GM12878 (cell line): ENCODE measurements around the gene ZNF333. TPM values are rescaled to one million over a fixed set of nuclear protein-coding genes. Genes with fewer than 3 reads are reported as not detected.
A peak's percentile ranks its signal among the peaks of the same experiment; 100 is the strongest.

Source experiments
- ATAC-seq: fragments of 200-7000 bp; cut with Tn5 transposase; 3 replicates; pipeline ENCODE4 v1.9.1; 2020; ENCODE audit warnings: mild to moderate bottlenecking, moderate library complexity
- Bru-seq: library from RNA; stranded (reverse); fragments of 400-500 nt; gene quantifications from one replicate; lab custom pipeline; 2021; lab: Mats Ljungman, UMichigan
- BruChase-seq, 2 experiments: library from RNA; stranded (reverse); fragments of 400-500 nt; gene quantifications; one replicate each; lab custom pipeline; 2021; lab: Mats Ljungman, UMichigan
- BruUV-seq: library from RNA; stranded (reverse); fragments of 400-500 nt; replicated peaks from 2 replicates; lab custom pipeline; 2021; lab: Mats Ljungman, UMichigan
- CTCF ChIA-PET: fragments of 300-600 bp; sonication (Branson Sonifier 250); formaldehyde crosslinking; extraction: SDS; loops from one replicate; lab custom pipeline; 2021; ENCODE audit warnings: inconsistent platforms; lab: Yijun Ruan, JAX
- POLR2A ChIA-PET: fragments of 350-600 bp; formaldehyde crosslinking; extraction: SDS; loops from one replicate; lab custom pipeline; 2021; ENCODE audit warnings: inconsistent platforms; lab: Charles Lee
- RAD21 ChIA-PET: fragments of 300-600 bp; sonication (Branson Sonifier 250); formaldehyde crosslinking; loops from one replicate; lab custom pipeline; 2023; ENCODE audit warnings: antibody characterized with exemption; ENCODE audit not compliant: unreplicated experiment; lab: Charles Lee
- SMC1A ChIA-PET: fragments of 300-600 bp; sonication (Branson Sonifier 250); formaldehyde crosslinking; loops from one replicate; lab custom pipeline; 2023; ENCODE audit not compliant: unreplicated experiment, uncharacterized antibody; lab: Charles Lee
- DNase-seq: peaks from one replicate; pipeline ENCODE4 v3.0.0-alpha.2; 2011; ENCODE audit warnings: low read depth, low spot score
- FAIRE-seq: peaks from 3 replicates; lab custom pipeline; 2011; peaks lifted over from hg19 to GRCh38; lab: Jason Lieb, UNC
- H2AFZ ChIP-seq: 2 replicates; pipeline ENCODE4 v1.6.0; 2011; ENCODE audit warnings: low read depth, low read length, control low read depth; ENCODE audit not compliant: control insufficient read depth
- H3K27ac ChIP-seq: 2 replicates; pipeline ENCODE4 v1.5.1; 2011; ENCODE audit warnings: control low read depth; ENCODE audit not compliant: control insufficient read depth, insufficient read depth
- H3K27me3 ChIP-seq, 2 experiments: replicated peaks in 1 of 2; 2 replicates each; pipeline versions ENCODE4 v1.6.0 to v1.6.1; 2011; ENCODE audit warnings: low read length in 1 of 2; ENCODE audit not compliant: control insufficient read depth in 2 of 2, insufficient read depth in 2 of 2
- H3K36me3 ChIP-seq, 2 experiments: 2 replicates each; pipeline ENCODE4 v1.5.1; 2011; ENCODE audit warnings: low read length in 1 of 2; ENCODE audit not compliant: control insufficient read depth in 2 of 2, insufficient read depth in 2 of 2
- H3K4me1 ChIP-seq: 2 replicates; pipeline ENCODE4 v1.6.1; 2011; ENCODE audit warnings: mild to moderate bottlenecking, low read length, moderate library complexity, mixed read lengths; ENCODE audit not compliant: control insufficient read depth, insufficient read depth
- H3K4me2 ChIP-seq: 2 replicates; pipeline ENCODE4 v1.6.0; 2011; ENCODE audit warnings: control low read depth; ENCODE audit not compliant: control insufficient read depth, insufficient read depth
- H3K4me3 ChIP-seq: fragments of 200-600 bp; sonication (generic); 2 replicates; pipeline ENCODE4 v1.5.1; 2016
- H3K79me2 ChIP-seq: 2 replicates; pipeline ENCODE4 v1.6.0; 2011; ENCODE audit warnings: low read length; ENCODE audit not compliant: control insufficient read depth, insufficient read depth
- H3K9ac ChIP-seq: 2 replicates; pipeline ENCODE4 v1.8.0; 2011; ENCODE audit warnings: low read length, control low read depth, mixed read lengths; ENCODE audit not compliant: control insufficient read depth, insufficient read depth
- H3K9me3 ChIP-seq: replicated peaks from 3 replicates; pipeline ENCODE4 v1.5.1; 2011; ENCODE audit warnings: mild to moderate bottlenecking, low read length; ENCODE audit not compliant: control insufficient read depth, insufficient read depth
- H4K20me1 ChIP-seq: 2 replicates; pipeline ENCODE4 v1.6.0; 2011; ENCODE audit not compliant: control insufficient read depth, insufficient read depth
- ATF3 ChIP-seq: IDR thresholded peaks from 2 replicates; pipeline ENCODE4 v1.6.1; 2011; ENCODE audit warnings: low read depth, mild to moderate bottlenecking, low read length, moderate library complexity, borderline replicate concordance; ENCODE audit errors: extremely low read depth
- ATF7 ChIP-seq: fragments of 450-650 bp; IDR thresholded peaks from 2 replicates; pipeline ENCODE4 v1.6.1; 2016; ENCODE audit warnings: low read depth, mild to moderate bottlenecking
- CHD4 ChIP-seq: fragments of 200-600 bp; sonication (generic); IDR thresholded peaks from 2 replicates; pipeline ENCODE4 v1.6.1; 2016; ENCODE audit warnings: mild to moderate bottlenecking
- MYB ChIP-seq: fragments of 150-350 bp; IDR thresholded peaks from 2 replicates; pipeline ENCODE4 v1.6.1; 2014; ENCODE audit warnings: mild to moderate bottlenecking, low read depth, low read length, borderline replicate concordance
- NFIC ChIP-seq: IDR thresholded peaks from 2 replicates; pipeline ENCODE4 v1.6.1; 2012; ENCODE audit warnings: low read depth, mild to moderate bottlenecking, inconsistent platforms, low read length, moderate library complexity
- PKNOX1 ChIP-seq: fragments of 450-650 bp; IDR thresholded peaks from 2 replicates; pipeline ENCODE4 v1.6.1; 2016; ENCODE audit warnings: mild to moderate bottlenecking
- POLR2AphosphoS2 ChIP-seq: IDR thresholded peaks from 2 replicates; pipeline ENCODE4 v1.6.1; 2011; ENCODE audit warnings: low read depth, mild to moderate bottlenecking, low read length, improper control_type of control experiment, moderate library complexity
- RUNX3 ChIP-seq: IDR thresholded peaks from 2 replicates; pipeline ENCODE4 v1.6.1; 2012; ENCODE audit warnings: low read length, inconsistent platforms
- SIN3A ChIP-seq: IDR thresholded peaks from 2 replicates; pipeline ENCODE4 v1.6.1; 2012; ENCODE audit warnings: low read depth, low read length, improper control_type of control experiment
- TCF12 ChIP-seq: IDR thresholded peaks from 2 replicates; pipeline ENCODE4 v1.6.1; 2011; ENCODE audit warnings: low read depth, mild to moderate bottlenecking, low read length
- WRNIP1 ChIP-seq: IDR thresholded peaks from 2 replicates; pipeline ENCODE4 v1.6.1; 2011; ENCODE audit warnings: low read depth, low read length, improper control_type of control experiment, borderline replicate concordance
- WGBS: methylation state at CpG from one replicate; pipeline ENCODE4 v1.1.6; 2016; ENCODE audit warnings: low lambda C conversion rate; ENCODE audit not compliant: insufficient replicate concordance, insufficient coverage; ENCODE audit errors: missing lambda C conversion rate; 5-methylcytosine and 5-hydroxymethylcytosine counted together
- in situ Hi-C: fragments of 300-500 bp; cut with MboI; formaldehyde crosslinking; loops from 9 replicates; pipeline ENCODE4 v1.14.3; 2018; ENCODE audit warnings: mixed read lengths
- intact Hi-C: fragments of 100-400 bp; cut with micrococcal nuclease; formaldehyde crosslinking; loops from one replicate; pipeline ENCODE4 v1.14.2; 2022; ENCODE audit not compliant: unreplicated experiment
- long read RNA-seq, 2 experiments: library from polyadenylated mRNA; unstranded; transcript quantifications; one replicate each; pipeline ENCODE4 v2.0.0, GENCODE V29; 2019 to 2020
- polyA minus RNA-seq, 3 experiments: library from RNA; depleted of rRNA, polyadenylated mRNA; stranded (reverse); fragments of >200 nt; gene quantifications; 2 replicates each; pipeline ENCODE4 v1.2.3, GENCODE V29; 2011
- polyA plus RNA-seq, 11 experiments: library from polyadenylated mRNA; depleted of rRNA in 4 of 11; unstranded in 6 of 11; stranded (reverse) in 5 of 11; fragments of >200 nt; fragmentation: Nextera tagmentation in 4 of 11; fragmentation: Illumina TruSeq in 1 of 11; extraction: Ambion mirVana in 4 of 11; extraction: Trizol in 1 of 11; gene quantifications; 1 replicate in 1 of 11; 2 replicates in 10 of 11; pipeline versions ENCODE4 v1.2.1 to v1.2.3, GENCODE V29; 2011 to 2016; ENCODE audit warnings: inconsistent platforms in 2 of 11, missing spikeins in 2 of 11, low read depth in 1 of 11
- total RNA-seq, 4 experiments: library from RNA; depleted of rRNA in 3 of 4; stranded (reverse); fragments of >200 nt in 3 of 4; fragmentation: Illumina TruSeq in 1 of 4; extraction: Trizol in 1 of 4; gene quantifications; 2 replicates each; pipeline versions ENCODE4 v1.2.1 to v1.2.3, GENCODE V29; 2013 to 2021

ZNF333 gene
- total RNA-seq (2013; cell fraction: nucleolus; rRNA removed) = 88.3 and 111 TPM in 2 replicates
- total RNA-seq (2014; rRNA removed) (6.6 and 6.8 TPM in 2 replicates), total RNA-seq (2014; rRNA removed; fragmentation: Illumina TruSeq; extraction: Trizol) (5.3 and 6.6 TPM in 2 replicates), total RNA-seq (2021) (5.7 and 6.8 TPM in 2 replicates), polyA plus RNA-seq (2011; rRNA removed) (12.1 and 14.1 TPM in 2 replicates), polyA plus RNA-seq (2014; fragmentation: Illumina TruSeq; extraction: Trizol) (6.1 and 6.4 TPM in 2 replicates), polyA plus RNA-seq (2014; fragmentation: Nextera tagmentation; extraction: Ambion mirVana) (1 to 10 TPM; 2.3 to 2.9 TPM), polyA plus RNA-seq (2014; rRNA removed) (7.9 and 8.9 TPM in 2 replicates), polyA plus RNA-seq (2016; fragmentation: Nextera tagmentation; extraction: Ambion mirVana) (1 to 10 TPM; 4.3 to 4.5 TPM), polyA minus RNA-seq (2011; rRNA and poly(A)+ RNA removed) (14.6 and 18.2 TPM in 2 replicates), Bru-seq, nascent RNA (percentile 59 among the genes with signal in this experiment), BruChase-seq, experiment 1, labeled RNA remaining after a 6-hour chase (percentile 64 among the genes with signal in this experiment), BruChase-seq, experiment 2, labeled RNA remaining after a 2-hour chase (percentile 59 among the genes with signal in this experiment)
- 4.8 TPM for polyA plus RNA-seq (2011; ENCODE audit: low read depth)
- 8.6 and 11.0 TPM in 2 replicates for polyA plus RNA-seq (2011; cell fraction: cytosol; rRNA removed)
- 35.2 and 35.5 TPM in 2 replicates for polyA plus RNA-seq (2011; cell fraction: nucleus; rRNA removed)
- 4.5 and 5.0 TPM in 2 replicates for polyA plus RNA-seq (2012)
- polyA minus RNA-seq (2011; cell fraction: cytosol; rRNA and poly(A)+ RNA removed) = 2.1 and 6.1 TPM in 2 replicates
- polyA minus RNA-seq (2011; cell fraction: nucleus; rRNA and poly(A)+ RNA removed) = 11.1 and 16.7 TPM in 2 replicates
- long read RNA-seq, experiment 1, partial matches to known transcripts = 0 of 1 reads
- long read RNA-seq, experiment 1, other reads (novel, unspliced or antisense) = 1 of 1 reads
- long read RNA-seq, experiment 2, full-length matches to known transcripts = 2 of 5 reads
- long read RNA-seq, experiment 2, partial matches to known transcripts = 2 of 5 reads
- long read RNA-seq, experiment 2, other reads (novel, unspliced or antisense) = 1 of 5 reads

GRCh38 chr19:14689598-14690503 lies at the start of gene ZNF333:
Gene ZNF333 (plus strand): TSS chr19:14690048. CDS start chr19:14693492, 3,444 bp downstream.
- ATAC-seq (peak; percentile 98), DNase-seq (peak; percentile 68), FAIRE-seq (peak; percentile 23)
- in situ Hi-C loops = loop anchor here (5.0 kb wide), 1 partner anchor 118 kb away; the partner anchor contains the start of gene NDUFB7
- Histone ChIP-seq H3K36me3 (no peaks in the 10 kb centered on the region), H4K20me1 (no peaks in the 10 kb centered on the region), H3K27me3 (no peaks in the 10 kb centered on the region), H3K9me3 (no peaks in the 10 kb centered on the region), H3K27ac (peak within 1 kb of the TSS; percentile 95), H3K79me2 (no peaks in the 10 kb centered on the region; the same call in 1 of the 2 replicates), H3K4me3 (peak within 1 kb of the TSS; percentile 96), H2AFZ (peak within 1 kb of the TSS; percentile 91), H3K4me1 (peaks cover 8% of the 10 kb centered on the region), H3K4me2 (peak within 1 kb of the TSS; percentile 86), H3K9ac (peak within 1 kb of the TSS; percentile 85)
- SMC1A ChIA-PET = interaction anchor here (1.1 to 12.0 kb wide), 6 partner anchors 10 to 113 kb away, joined by 4 to 558 read pairs (median 34); partner anchors contain the start of genes ADGRE3, CLEC17A and NDUFB7
- RAD21 ChIA-PET = interaction anchor here (0.9 to 9.4 kb wide), 9 partner anchors 10 to 133 kb away, joined by 3 to 593 read pairs (median 7); partner anchors contain the start of genes ADGRE3 and NDUFB7
- POLR2A ChIA-PET = interaction anchor here (0.5 to 10.2 kb wide), 11 partner anchors 9 to 321 kb away, joined by 3 to 190 read pairs (median 4); partner anchors contain the start of genes ADGRE3 and NDUFB7
- CTCF ChIA-PET = interaction anchor here (0.9 to 12.9 kb wide), 9 partner anchors 8 to 134 kb away, joined by 3 to 803 read pairs (median 8); partner anchors contain the start of genes ADGRE3 and NDUFB7
- under 1% methylated on average over 51 of the region's 66 CpGs for WGBS
- intact Hi-C loops = loop anchor here (2.0 to 10.0 kb wide), 2 partner anchors 75 to 199 kb away; no protein-coding TSS in a partner anchor
- no TSS peak for BruUV-seq
- TF ChIP-seq MYB (no peak), ATF3 (no peak), ATF7 (no peak), CHD4 (no peak), SIN3A (no peak), POLR2AphosphoS2 (peak; percentile 85), TCF12 (0 out of 2 replicates have a peak, but pooled peaks have one; percentile 20), WRNIP1 (no peak), PKNOX1 (peak; percentile 25; the same call in 1 of the 2 replicates), RUNX3 (peak; percentile 70), NFIC (no peak)
